Measurements from ENCODE around the gene ZNF777.

- TF ChIP-seq, protein P1, sequence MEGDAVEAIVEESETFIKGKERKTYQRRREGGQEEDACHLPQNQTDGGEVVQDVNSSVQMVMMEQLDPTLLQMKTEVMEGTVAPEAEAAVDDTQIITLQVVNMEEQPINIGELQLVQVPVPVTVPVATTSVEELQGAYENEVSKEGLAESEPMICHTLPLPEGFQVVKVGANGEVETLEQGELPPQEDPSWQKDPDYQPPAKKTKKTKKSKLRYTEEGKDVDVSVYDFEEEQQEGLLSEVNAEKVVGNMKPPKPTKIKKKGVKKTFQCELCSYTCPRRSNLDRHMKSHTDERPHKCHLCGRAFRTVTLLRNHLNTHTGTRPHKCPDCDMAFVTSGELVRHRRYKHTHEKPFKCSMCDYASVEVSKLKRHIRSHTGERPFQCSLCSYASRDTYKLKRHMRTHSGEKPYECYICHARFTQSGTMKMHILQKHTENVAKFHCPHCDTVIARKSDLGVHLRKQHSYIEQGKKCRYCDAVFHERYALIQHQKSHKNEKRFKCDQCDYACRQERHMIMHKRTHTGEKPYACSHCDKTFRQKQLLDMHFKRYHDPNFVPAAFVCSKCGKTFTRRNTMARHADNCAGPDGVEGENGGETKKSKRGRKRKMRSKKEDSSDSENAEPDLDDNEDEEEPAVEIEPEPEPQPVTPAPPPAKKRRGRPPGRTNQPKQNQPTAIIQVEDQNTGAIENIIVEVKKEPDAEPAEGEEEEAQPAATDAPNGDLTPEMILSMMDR (IDR thresholded peaks at IDR 0.05; ENCODE audit: insufficient read depth, low read depth, low read length), result no peak
- TF ChIP-seq EZH2 (IDR thresholded peaks at IDR 0.05; ENCODE audit: insufficient read depth, low read length), result no peak
These were observed 1.2 kb upstream of the ZNF777 start for GRCh38 chr7:149462101-149462520.
